Mammary epithelial cell (primary cell): ENCODE measurements around the gene DNLZ.

ENCODE experiments used
- CTCF ChIP-seq, 2 donors: IDR thresholded peaks in 1 of 2; conservative IDR thresholded peaks in 1 of 2; 2 replicates each; pipeline ENCODE4 v1.5.1; 2011 to 2012; ENCODE audit warnings: inconsistent platforms in 2 of 2, low read length in 2 of 2, mild to moderate bottlenecking in 2 of 2, control low read depth in 1 of 2, low read depth in 1 of 2; ENCODE audit not compliant: insufficient read depth in 1 of 2; ENCODE audit errors: extremely low read depth in 1 of 2
- EZH2 ChIP-seq: IDR thresholded peaks from 2 replicates; pipeline ENCODE4 v1.6.1; 2012; ENCODE audit warnings: low read length, inconsistent platforms, borderline replicate concordance

DNA sequence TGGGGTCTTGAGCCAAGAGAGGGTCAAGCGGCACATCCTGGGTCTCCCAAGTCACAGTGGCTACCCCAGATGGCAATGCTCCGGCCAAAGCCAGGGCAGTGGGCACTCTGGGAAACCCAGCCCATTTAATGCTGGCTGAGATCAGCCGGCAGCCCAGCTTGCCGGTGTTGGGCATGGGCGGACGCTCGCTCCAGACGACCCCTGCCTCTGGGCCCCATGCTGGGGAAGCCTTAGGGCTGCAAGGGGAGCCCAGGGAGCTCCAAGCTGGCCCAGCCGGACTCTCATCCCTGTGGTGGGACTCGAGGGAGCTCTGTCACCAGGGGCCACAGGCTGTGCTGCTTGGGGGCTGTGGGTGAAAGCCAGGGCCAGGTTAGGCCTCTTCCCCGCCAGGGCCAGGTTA lies 15.9 kb upstream of the DNLZ start:
- TF ChIP-seq EZH2 = no peak
- TF ChIP-seq CTCF (conservative IDR thresholded peaks at IDR 0.05 in 1 of 2, IDR thresholded peaks at IDR 0.05 in 1 of 2; ENCODE audit: extremely low read depth in 1 of 2, insufficient read depth in 1 of 2, low read depth in 1 of 2, low read length in 2 of 2) = no peak
